HG03520 (cell line): Measurements from ENCODE around the gene GAPT.
"Not testable (repeated sequence)": the region's sequence is repeated elsewhere in the genome, so short reads cannot be mapped to it uniquely, and the experiment has no call there.

Experiments used
- ATAC-seq: cut with Tn5 transposase; IDR thresholded peaks from one replicate; pipeline ENCODE4 v1.9.1; 2021; ENCODE audit warnings: mild to moderate bottlenecking, moderate library complexity; ENCODE audit not compliant: unreplicated experiment

GAPT gene

DNA sequence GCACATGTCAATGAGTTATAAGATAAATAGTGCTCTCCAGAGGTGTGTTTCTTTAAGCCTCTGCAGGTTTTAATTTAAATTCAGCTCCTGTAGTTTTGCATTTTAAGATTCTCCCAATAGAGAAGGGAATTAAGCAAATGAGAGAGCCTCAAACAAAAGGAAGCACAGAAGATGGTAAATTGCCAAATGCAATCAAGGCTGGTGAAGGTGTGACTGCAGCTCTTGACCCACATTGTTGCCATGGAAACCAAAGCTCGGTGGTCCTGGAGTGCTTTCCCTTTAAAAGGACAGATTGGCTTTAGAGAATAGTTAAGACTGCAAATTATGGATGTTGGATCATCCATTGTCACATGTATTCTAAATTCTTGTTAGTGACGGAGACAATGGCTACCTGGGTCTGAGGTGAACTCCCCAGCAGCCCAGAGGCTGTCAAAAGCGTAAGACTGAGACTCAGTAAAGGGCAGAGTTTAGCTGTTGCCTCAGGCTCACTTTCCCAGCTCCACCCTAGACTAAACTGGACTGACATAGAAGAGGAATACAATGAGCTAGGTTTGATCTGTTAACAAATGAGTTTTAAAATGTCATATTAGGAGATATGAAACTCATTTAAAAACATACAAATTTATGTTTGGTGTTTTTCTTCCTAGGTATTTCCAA, 12.3 kb downstream of the GAPT start:
- ATAC-seq: no peak

DNA sequence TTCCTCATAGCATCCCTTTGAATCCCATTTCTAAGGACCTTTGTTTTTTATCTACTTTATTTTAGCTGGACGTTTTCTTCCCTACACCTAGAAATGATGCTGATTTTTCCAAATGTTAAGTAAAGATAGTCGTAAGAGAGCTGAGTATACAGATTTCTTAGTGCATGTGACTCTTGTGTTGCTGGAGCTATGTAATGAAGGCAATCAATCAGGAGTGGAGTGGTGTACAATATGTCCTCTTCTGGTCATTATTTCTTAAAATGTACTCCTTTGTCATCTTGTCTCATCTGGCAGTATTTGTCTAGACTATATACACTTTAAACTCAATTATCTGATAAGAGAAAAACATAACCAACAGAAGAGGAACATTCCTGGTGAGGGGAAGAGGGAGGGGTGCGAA, 13.5 kb downstream of the GAPT start:
- no peak for ATAC-seq

DNA sequence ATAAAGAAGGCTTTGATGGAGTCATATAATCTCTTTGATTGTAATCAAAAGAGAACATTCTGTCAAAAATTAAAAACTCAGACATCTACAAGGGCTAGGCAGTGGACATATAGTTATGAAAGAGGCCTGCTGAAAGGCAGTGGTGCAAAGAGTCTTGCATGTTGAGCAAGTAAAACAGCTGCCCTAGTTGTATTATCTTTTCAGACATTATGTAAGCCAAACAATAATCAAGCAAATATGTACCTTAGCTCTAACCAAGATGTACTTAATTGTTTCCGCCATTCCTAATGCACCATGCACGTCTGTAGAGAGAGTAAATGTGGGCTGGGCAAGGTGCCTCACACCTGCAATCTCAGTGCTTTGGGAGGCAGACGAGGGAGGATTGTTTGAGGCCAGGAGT, 14.3 kb downstream of the GAPT start:
- no peak for ATAC-seq

DNA sequence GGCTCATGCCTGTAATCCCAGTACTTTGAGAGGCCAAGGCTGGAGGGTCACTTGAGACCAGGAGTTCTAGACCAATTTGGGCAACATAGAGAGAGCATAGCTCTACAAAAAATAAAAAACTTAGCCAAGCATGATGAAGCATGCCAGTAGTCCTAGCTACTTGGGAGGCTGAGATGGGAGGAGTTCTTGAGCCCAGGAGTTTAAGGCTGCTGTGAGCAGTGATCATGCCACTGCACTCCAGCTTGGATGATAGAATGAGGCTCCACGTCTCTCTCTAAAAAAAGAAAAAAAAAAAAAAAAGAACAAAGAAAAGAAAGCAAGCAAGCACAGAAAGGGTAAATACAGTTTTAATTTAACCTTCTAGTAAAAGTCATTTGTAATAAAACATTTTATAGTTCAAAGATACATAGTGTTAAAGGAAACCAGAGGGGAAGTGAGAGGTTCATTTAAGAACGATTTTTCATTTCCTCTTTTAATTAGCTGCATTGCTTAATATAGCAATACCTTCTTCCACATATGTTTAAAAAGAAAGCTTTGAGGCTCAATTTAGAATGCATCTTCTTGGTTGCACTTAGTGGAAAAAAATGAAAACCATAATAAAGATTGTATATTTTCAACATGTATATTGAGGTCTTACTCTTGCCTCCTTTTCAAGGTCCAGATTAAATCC, 14.9 kb downstream of the GAPT start:
- peak; percentile 54 for ATAC-seq

- no peak for ATAC-seq
These were observed 16.5 kb downstream of the GAPT start for GRCh38 chr5:58507715-58508114.

- ATAC-seq: no peak
These were observed 26.0 kb downstream of the GAPT start for GRCh38 chr5:58517198-58517597.

DNA sequence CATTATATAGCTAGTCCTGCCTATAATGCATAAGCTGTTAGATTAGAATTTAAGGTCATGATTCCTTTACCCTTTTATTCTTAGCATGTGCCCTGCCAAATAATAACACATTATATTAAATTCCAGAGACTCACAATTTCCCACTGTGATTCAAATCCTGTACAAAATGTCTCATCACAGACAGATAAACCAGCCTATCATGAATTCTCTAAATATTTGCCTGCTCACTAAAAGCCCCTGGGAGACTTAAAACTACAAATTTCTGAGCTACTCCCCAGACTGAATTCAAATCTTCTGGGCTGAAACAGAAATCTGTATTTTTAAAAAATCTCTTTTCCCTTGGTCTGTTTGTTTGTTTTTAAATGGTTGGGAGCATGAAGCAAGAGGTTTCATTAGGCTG, 32.7 kb downstream of the GAPT start:
- ATAC-seq: no peak

GRCh38 chr5:58524571-58524970, 33.3 kb downstream of the GAPT start:
- ATAC-seq: no peak

GRCh38 chr5:58530942-58531490, 39.8 kb downstream of the GAPT start:
- no peak for ATAC-seq

DNA sequence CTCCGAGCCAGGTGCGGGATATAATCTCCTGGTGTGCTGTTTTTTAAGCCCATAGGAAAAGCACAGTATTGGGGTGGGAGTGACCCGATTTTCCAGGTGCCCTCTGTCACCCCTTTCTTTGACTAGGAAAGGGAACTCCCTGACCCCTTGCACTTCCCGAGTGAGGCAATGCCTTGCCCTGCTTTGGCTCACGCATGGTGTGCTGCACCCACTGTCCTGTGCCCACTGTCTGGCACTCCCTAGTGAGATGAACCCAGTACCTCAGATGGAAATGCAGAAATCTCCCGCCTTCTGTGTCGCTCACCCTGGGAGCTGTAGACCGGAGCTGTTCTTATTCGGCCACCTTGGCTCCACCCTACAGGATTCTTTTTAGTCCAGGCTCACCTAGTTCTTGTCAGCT, 50.7 kb downstream of the GAPT start:
- not testable (repeated sequence) for ATAC-seq

GRCh38 chr5:58542709-58543108, 51.5 kb downstream of the GAPT start:
- ATAC-seq: no peak

DNA sequence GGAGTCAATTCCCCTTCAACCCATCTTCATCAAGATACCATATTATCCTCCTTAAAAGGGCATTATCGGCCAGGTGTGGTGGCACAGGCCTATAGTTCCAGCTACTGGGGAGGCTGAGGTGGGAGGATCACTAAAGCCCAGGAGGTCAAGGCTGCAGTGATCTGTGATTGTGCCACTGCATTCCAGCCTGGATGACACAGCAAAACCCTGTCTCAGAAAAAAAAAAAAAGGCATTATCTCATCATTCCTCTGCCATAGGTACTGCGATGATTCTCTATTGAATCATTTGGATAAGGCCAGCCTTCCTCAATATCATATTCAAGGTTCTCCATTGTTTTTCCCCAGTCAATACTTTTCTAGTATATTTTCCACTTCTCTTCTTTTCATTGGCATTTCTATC, 52.5 kb downstream of the GAPT start:
- no peak for ATAC-seq

GRCh38 chr5:58544195-58544594, 53.0 kb downstream of the GAPT start:
- ATAC-seq: no peak

- no peak for ATAC-seq
These were observed 53.7 kb downstream of the GAPT start for GRCh38 chr5:58544926-58545325.

DNA sequence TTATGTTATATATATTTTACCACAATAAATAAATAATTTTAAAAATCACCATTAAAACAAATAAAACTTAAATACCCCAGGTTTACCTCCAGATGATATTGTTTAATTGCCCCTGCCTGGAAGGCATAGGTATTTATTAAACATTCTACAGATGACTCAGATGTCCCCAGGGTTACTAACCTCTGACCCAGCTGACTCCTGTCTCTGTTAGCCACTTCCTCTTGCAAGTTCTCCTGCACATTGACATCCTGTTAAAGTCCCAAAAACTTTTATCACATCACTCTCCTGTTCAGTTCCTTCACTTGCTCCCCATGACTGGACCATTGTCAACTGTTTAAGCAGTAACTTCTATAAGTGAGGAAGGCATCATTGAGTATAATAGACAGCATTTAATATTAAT, 54.7 kb downstream of the GAPT start:
- peak; percentile 92 for ATAC-seq
